ENCODE measurements around the gene STON2. TPM values are rescaled to one million over a fixed set of nuclear protein-coding genes. Genes with fewer than 3 reads are reported as not detected.

Gene STON2, protein sequence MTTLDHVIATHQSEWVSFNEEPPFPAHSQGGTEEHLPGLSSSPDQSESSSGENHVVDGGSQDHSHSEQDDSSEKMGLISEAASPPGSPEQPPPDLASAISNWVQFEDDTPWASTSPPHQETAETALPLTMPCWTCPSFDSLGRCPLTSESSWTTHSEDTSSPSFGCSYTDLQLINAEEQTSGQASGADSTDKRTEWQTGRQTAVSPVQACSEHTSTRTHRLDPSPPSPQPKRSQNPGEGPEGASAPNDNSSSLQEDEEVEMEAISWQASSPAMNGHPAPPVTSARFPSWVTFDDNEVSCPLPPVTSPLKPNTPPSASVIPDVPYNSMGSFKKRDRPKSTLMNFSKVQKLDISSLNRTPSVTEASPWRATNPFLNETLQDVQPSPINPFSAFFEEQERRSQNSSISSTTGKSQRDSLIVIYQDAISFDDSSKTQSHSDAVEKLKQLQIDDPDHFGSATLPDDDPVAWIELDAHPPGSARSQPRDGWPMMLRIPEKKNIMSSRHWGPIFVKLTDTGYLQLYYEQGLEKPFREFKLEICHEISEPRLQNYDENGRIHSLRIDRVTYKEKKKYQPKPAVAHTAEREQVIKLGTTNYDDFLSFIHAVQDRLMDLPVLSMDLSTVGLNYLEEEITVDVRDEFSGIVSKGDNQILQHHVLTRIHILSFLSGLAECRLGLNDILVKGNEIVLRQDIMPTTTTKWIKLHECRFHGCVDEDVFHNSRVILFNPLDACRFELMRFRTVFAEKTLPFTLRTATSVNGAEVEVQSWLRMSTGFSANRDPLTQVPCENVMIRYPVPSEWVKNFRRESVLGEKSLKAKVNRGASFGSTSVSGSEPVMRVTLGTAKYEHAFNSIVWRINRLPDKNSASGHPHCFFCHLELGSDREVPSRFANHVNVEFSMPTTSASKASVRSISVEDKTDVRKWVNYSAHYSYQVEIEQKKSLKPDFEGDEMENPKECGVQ
- total RNA-seq (2016; rRNA removed; fragmentation: Illumina TruSeq; extraction: Trizol) (11.0 and 13.8 TPM in 2 replicates), polyA plus RNA-seq (2011; rRNA removed) (2.1 and 2.4 TPM in 2 replicates), polyA minus RNA-seq (2011; rRNA and poly(A)+ RNA removed; ENCODE audit: low replicate concordance) (15.1 and 91.4 TPM in 2 replicates), Bru-seq, nascent RNA (percentile 51 among the genes with signal in this experiment), BruChase-seq, experiment 1, labeled RNA remaining after a 6-hour chase (percentile 49 among the genes with signal in this experiment), BruChase-seq, experiment 2, labeled RNA remaining after a 2-hour chase (percentile 50 among the genes with signal in this experiment)
- 1.8 and 2.0 TPM in 2 replicates for total RNA-seq (2016; cell fraction: cytosol; rRNA removed; fragmentation: Illumina TruSeq; extraction: Trizol; ENCODE audit: low read depth)
- 10.5 and 13.2 TPM in 2 replicates for total RNA-seq (2016; cell fraction: insoluble cytoplasmic fraction; rRNA removed; fragmentation: Illumina TruSeq; extraction: Trizol)
- 3.1 and 3.8 TPM in 2 replicates for total RNA-seq (2016; cell fraction: membrane; rRNA removed; fragmentation: Illumina TruSeq; extraction: Trizol)
- total RNA-seq (2016; cell fraction: nucleus; rRNA removed; fragmentation: Illumina TruSeq; extraction: Trizol) = 12.7 and 16.5 TPM in 2 replicates
- 0.71 and 1.6 TPM in 2 replicates for polyA plus RNA-seq (2011; cell fraction: cytosol; rRNA removed)
- polyA plus RNA-seq (2011; cell fraction: nucleus; rRNA removed) = 2.0 and 3.8 TPM in 2 replicates
- polyA plus RNA-seq (2012) = 1.3 and 1.6 TPM in 2 replicates
- 0.23 and 0.43 TPM in 2 replicates for polyA plus RNA-seq (2016; cell fraction: cytosol; fragmentation: Illumina TruSeq; extraction: Trizol; ENCODE audit: low read depth)
- 2.4 TPM in 2 replicates for polyA plus RNA-seq (2016; cell fraction: insoluble cytoplasmic fraction; fragmentation: Illumina TruSeq; extraction: Trizol; ENCODE audit: low read depth)
- polyA plus RNA-seq (2016; cell fraction: membrane; fragmentation: Illumina TruSeq; extraction: Trizol; ENCODE audit: low read depth) = 0.57 and 0.77 TPM in 2 replicates
- polyA plus RNA-seq (2016; cell fraction: nucleus; fragmentation: Illumina TruSeq; extraction: Trizol; ENCODE audit: insufficient read depth, low read depth) = 2.7 and 4.2 TPM in 2 replicates
- 6.2 and 6.7 TPM in 2 replicates for polyA minus RNA-seq (2011; cell fraction: cytosol; rRNA and poly(A)+ RNA removed)
- 14.8 and 17.2 TPM in 2 replicates for polyA minus RNA-seq (2011; cell fraction: nucleus; rRNA and poly(A)+ RNA removed)
- long read RNA-seq, experiment 1, partial matches to known transcripts = 0 of 1 reads
- long read RNA-seq, experiment 1, other reads (novel, unspliced or antisense) = 1 of 1 reads
- long read RNA-seq, experiment 2, partial matches to known transcripts = 1 of 2 reads
- long read RNA-seq, experiment 2, other reads (novel, unspliced or antisense) = 1 of 2 reads

DNA sequence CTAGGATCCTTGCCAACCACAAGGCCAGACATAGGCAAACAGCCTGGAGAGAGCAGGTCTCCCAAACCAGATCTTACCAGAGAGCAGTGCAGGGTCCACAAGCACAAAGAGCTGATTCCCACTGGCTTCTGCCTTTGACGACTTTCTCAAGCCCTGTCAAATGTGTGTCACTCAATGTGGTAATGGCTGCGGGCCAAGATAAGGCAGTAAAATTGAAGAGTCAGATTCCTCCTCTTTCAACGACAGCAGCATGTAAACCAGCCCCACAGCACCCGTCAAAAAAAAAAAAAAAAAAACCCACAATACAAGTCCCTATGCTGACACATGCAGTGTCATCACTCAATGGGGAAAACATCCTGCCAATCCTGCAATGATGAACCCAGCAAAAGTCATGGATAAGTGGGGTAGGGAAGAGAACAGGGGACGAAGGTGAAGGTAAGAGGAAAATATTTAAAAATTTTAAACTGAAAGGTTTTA lies at the start of gene STON2:
Gene STON2 (minus strand): TSS at position 123 of the 477 bp plus-strand sequence. CDS start 1,942 bp downstream, outside the sequence.
- H3K4me3 ChIP-seq (replicated peaks in 1 of 3; ENCODE audit: insufficient read depth in 1 of 3, low read depth in 2 of 3, low read length in 3 of 3) = no peak within 1 kb of the TSS
- no TSS peak for BruUV-seq (replicated peaks)
- in situ Hi-C loops (cut with HindIII; ENCODE audit: extremely low pct_ligation_motif_present, low pct_unique_long_range_greater_than_20kb) (no loop called here), intact Hi-C loops (cut with micrococcal nuclease; ENCODE audit: unreplicated experiment) (no loop called here)
- peaks cover 2 to 9% of the 10 kb centered on the region in 2 experiments; a peak in 2 of 5 replicates for H3K36me3 ChIP-seq (replicated peaks in 1 of 2; ENCODE audit: control insufficient read depth in 1 of 2, insufficient read depth in 2 of 2, low read length in 2 of 2)
- no peak for DNase-seq (ENCODE audit: low spot score)
- H3K27me3 ChIP-seq (ENCODE audit: control insufficient read depth in 1 of 2, insufficient read depth in 2 of 2, low read length in 2 of 2) = no peaks in the 10 kb centered on the region
- ChIA-PET CTCF (ENCODE audit: low intra/inter-chr PET ratio, low total read pairs) (no interaction called here), POLR2A (no interaction called here)
- H3K4me2 ChIP-seq (ENCODE audit: low read depth, low read length) = no peak within 1 kb of the TSS
- no peaks in the 10 kb centered on the region for H3K79me2 ChIP-seq (ENCODE audit: insufficient read depth, low read length)
- no peaks in the 10 kb centered on the region for H3K9me3 ChIP-seq (ENCODE audit: low read length)
- no peaks in the 10 kb centered on the region for H3K4me1 ChIP-seq (ENCODE audit: insufficient read depth, low read length)
- no peaks in the 10 kb centered on the region for H4K20me1 ChIP-seq (ENCODE audit: insufficient read depth, low read length)
- 57% methylated on average over 5 of the region's 5 CpGs for WGBS (ENCODE audit: low lambda C conversion rate)
- no peak for FAIRE-seq
- no peak within 1 kb of the TSS for H3K27ac ChIP-seq (ENCODE audit: extremely low read length, insufficient read depth, low read length)
- ATAC-seq = no peak
- no peak for TF ChIP-seq ZNF121 (CRISPR knock-in tag; IDR thresholded peaks at IDR 0.05)
- no peak for TF ChIP-seq ZNF230 (CRISPR knock-in tag; IDR thresholded peaks at IDR 0.05)
- TF ChIP-seq GTF2F1 (IDR thresholded peaks at IDR 0.05; ENCODE audit: low read length) = no peak
- no peak for TF ChIP-seq ZNF773 (CRISPR knock-in tag; IDR thresholded peaks at IDR 0.05; ENCODE audit: borderline replicate concordance)
- TF ChIP-seq, protein P1, sequence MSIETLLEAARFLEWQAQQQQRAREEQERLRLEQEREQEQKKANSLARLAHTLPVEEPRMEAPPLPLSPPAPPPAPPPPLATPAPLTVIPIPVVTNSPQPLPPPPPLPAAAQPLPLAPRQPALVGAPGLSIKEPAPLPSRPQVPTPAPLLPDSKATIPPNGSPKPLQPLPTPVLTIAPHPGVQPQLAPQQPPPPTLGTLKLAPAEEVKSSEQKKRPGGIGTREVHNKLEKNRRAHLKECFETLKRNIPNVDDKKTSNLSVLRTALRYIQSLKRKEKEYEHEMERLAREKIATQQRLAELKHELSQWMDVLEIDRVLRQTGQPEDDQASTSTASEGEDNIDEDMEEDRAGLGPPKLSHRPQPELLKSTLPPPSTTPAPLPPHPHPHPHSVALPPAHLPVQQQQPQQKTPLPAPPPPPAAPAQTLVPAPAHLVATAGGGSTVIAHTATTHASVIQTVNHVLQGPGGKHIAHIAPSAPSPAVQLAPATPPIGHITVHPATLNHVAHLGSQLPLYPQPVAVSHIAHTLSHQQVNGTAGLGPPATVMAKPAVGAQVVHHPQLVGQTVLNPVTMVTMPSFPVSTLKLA (IDR thresholded peaks at IDR 0.05) = no peak
- no peak for TF ChIP-seq KDM2A (CRISPR knock-in tag; IDR thresholded peaks at IDR 0.05; ENCODE audit: borderline replicate concordance, low read depth)
- TF ChIP-seq ZNF724P (CRISPR knock-in tag; IDR thresholded peaks at IDR 0.05; ENCODE audit: borderline replicate concordance) = no peak
- no peak within 1 kb of the TSS for H2AFZ ChIP-seq (ENCODE audit: low read length)
- H3K9ac ChIP-seq (ENCODE audit: insufficient read depth, low read depth, low read length) = no peak within 1 kb of the TSS
